Globus pallidus (tissue), 1 donor: ENCODE measurements around the gene SLC1A4.
A peak's percentile ranks its signal among the peaks of the same experiment; 100 is the strongest.
"Not testable (repeated sequence)": the region's sequence is repeated elsewhere in the genome, so short reads cannot be mapped to it uniquely, and the experiment has no call there.

Experiments
- DNase-seq: peaks from one replicate; pipeline ENCODE4 v3.0.0-alpha.2; 2015; ENCODE audit warnings: low spot score

The SLC1A4 gene

DNA sequence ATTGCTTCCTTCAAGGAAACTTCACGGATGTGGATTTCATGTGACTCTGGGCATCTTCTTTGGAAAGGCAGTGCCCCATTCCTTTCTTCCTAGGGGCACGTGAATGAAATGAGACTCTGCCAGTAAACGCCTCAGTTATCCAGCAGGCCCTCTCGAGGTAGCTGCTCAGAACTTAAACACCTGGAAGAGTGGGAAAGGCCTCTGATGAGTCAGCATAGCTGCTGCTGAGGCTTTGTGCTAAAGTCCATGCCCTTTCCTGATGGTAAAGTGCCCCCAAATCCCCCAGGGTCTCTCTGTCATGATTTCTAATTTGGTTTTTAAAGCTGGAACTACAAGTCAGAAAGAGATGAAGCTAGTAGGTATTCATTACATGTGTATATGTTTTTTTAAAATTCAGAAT is 3.8 kb downstream of the SLC1A4 start:
- no peak for DNase-seq

DNA sequence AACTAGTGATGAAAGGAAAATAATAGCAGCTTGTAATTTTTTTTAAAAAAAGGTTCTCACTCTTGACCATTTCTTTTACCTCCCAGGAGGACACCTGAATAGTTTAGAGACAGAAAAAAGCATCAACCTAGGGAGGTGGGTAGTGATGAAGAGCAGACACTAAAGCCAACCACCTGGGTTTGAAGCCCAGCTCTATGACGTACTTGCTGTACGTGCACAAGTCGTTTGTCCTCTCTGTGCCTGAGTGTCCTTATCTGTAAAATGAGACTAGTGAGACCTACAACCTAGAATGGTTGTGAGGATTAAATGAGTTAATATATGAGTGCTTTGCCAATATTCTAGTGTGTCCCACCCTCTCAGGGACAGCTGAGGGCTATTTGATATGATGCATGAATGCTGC is 5.8 kb downstream of the SLC1A4 start:
- no peak for DNase-seq

DNA sequence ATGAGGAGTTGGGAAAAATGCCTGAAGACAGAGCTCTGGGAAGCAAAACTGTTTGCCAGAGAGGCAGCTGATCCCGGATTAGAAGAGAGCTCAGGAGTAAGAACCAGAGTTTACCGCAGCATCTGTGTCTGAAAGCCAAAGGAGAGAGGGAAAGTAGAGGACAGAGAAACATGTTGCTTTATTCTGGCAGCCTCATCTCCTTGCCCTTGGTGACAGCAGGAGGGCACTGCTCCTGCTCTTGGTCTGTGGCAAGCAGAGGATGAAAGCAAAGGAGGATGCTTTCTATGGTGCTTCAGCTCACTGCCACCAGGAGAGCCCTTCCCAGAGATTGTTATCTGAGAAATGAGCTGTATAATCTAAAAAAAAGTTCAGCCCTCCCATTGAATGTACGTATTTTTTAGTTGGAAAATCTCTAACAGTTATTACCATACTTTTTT is 7.7 kb downstream of the SLC1A4 start:
- no peak for DNase-seq

DNA sequence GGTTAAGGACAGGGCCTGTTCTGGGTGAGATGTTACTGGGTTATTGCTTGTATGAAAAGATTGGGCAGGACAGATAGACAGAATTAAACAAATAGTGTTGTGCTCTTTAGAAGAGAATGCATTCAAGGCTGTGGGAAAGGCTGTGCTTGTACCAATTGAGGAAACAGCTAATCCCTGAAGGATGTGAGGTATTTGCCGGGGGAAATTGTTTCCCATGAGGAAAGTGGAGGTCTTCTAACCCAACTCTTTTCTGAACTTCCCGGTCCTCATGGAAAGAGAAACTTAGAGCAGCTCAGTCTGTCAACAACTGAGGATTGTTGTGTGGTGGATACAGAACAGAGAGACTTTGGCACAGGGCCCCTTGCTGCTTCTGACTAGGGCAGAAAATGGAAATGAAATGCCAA is 9.5 kb downstream of the SLC1A4 start:
- peak; percentile 54 for DNase-seq

DNA sequence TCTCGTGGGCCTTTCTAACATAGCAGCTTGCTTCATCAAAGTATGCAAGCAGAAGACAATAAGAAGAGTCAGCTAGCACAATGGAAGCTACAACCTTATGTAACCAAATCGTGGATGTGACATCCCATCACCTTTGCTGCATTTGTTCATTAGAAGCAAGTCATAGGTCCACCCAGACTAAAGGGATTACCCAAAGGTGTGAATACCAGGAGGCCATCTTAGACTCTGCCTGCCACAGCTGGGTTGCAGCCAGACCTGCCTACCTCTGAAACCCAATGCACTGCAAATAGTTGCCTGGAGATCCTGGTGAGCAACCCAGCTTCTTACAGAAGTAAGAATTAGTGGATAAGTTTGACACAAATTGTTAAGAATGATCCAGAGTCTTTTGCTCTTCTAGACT is 10.6 kb downstream of the SLC1A4 start:
- DNase-seq, result no peak

- DNase-seq, result no peak
These were observed 11.4 kb downstream of the SLC1A4 start for GRCh38 chr2:65000644-65001043.

GRCh38 chr2:65003037-65003436 is 13.8 kb downstream of the SLC1A4 start:
- no peak for DNase-seq

DNA sequence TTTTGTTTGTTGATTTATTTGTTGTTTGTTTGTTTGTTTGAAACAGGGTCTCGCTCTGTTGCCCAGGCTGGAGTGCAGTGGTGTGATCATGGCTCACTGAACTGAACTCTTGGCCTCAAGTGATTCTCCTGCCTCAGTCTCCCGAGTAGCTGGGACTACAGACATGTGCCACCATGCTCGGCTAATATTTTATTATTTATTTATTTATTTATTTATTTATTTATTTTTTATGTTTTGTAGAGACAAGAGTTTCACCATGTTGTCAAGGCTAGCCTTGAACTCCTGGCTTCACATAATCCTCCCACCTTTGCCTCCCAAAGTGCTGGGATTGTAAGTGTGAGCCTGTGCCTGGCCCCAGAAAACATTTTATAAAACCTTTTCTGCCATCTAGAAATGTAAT is 15.0 kb downstream of the SLC1A4 start:
- not testable (repeated sequence) for DNase-seq

DNA sequence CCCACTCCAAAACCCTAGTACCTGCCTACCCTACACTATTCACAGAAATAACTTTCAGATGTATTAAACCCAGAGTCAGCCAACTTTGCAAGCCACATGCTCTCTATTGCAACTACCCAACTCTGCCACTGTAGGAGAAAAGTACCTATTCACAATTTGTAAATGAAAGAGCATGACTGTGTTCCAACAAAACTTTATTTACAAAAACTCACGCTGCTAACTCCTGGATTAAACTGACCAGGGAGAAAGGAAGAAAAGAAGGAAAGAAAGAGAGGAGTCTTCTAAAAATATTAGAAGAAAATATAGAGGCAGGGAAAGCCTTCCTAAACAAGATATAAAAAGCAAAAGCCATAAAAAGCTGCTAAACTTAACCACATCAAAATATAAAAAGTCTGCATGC is 24.6 kb downstream of the SLC1A4 start:
- DNase-seq, result no peak

GRCh38 chr2:65015731-65016130 is 26.5 kb downstream of the SLC1A4 start:
- no peak for DNase-seq

- DNase-seq, result no peak
These were observed 27.6 kb downstream of the SLC1A4 start for GRCh38 chr2:65016789-65017188.

DNA sequence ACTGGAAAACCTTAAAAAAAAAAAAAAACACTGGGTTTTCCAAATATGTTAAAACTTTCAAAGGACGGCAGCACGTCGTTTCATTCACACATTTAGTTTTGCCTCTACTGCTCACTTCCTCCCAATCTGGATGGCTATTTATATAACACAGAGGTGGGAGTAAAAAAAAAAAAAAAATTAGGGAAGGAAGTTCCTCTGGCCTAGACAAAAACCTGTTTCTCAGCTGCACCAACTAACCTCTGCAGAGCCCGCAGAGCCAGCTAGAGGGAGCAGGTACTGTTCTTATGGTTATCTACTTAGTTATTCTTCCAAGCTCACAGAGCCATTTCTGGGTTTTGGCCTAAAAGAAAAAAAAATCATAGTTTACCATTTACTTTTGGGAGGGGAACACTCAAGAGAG is 28.1 kb downstream of the SLC1A4 start:
- no peak for DNase-seq

DNA sequence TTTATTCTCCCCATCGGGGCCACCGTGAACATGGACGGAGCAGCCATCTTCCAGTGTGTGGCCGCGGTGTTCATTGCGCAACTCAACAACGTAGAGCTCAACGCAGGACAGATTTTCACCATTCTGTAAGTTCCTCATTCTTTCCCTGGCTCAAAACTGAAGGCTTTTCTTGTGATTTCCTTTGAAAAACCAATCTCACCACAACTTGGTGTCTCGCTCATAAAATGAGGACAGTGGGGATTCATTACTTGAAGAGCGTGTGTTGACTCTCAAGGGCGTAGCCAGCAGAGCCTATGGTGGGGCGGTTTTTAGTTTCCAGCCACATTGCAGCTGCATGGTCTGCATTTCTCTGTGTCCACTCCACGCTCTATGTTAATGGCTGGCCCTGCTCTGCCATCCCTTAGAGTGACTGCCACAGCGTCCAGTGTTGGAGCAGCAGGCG is 29.0 kb downstream of the SLC1A4 start:
- peak; percentile 48 for DNase-seq

DNA sequence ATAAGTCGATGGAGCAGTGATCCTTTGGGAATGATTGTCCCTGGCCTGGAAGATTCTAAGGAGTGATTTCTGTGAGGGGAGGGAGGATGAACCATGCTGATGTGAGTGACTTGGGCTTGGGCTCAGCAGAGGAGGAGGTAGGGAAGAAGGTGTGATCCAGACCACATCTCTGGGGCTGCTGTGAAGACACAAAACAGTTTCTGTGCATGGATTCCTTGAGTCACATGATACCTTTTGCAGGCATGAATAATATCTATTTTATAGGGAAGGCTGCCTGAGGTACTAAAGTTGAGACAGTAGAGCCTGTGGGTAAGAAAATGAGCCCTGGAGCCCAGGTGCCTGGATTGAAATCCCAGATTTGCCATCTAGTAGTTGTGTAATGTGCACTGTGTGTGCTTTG is 29.8 kb downstream of the SLC1A4 start:
- DNase-seq, result no peak

DNA sequence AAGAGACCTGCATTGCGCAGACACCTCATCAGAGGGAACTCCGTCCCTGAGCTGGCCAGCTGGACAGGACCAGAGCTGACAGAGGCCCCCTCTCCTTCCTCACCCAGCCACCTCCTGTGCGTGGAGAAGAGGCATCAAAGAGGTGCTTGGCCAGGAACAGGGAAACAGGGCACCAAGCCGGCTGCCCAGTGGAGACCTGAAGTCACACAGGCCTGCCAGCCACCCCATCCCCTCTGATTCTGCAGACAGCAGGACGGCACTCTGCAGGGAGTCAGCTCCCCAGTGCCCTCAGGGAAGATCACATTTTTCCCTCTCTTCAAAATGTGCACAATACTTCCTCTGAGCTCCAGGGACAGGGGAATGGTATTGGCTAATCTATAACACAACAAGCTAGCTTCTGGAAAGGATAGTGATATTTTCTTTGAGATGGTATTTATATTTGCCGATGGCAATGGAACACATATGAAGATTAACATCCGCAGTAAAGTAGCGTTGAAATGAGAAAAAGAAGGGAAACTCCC is 30.5 kb downstream of the SLC1A4 start:
- DNase-seq, result no peak

DNA sequence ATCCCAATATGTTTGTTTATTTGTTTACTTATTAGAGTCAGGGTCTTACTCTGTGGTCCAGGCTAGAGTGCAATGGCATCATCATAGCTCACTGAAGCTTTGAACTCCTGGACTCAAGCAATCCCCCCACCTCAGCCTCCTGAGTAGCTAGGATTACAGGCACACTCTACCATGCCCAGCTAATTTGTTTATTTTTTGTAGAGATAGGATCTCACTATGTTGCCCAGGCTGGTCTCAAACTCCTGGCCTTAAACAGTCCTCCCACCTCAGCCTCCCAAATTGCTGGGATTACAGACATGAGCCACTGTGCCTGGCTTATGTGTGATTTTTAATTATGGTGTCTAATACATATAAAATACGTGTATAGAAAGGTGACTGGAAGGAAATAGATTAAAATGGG is 31.1 kb downstream of the SLC1A4 start:
- DNase-seq, result not testable (repeated sequence)

DNA sequence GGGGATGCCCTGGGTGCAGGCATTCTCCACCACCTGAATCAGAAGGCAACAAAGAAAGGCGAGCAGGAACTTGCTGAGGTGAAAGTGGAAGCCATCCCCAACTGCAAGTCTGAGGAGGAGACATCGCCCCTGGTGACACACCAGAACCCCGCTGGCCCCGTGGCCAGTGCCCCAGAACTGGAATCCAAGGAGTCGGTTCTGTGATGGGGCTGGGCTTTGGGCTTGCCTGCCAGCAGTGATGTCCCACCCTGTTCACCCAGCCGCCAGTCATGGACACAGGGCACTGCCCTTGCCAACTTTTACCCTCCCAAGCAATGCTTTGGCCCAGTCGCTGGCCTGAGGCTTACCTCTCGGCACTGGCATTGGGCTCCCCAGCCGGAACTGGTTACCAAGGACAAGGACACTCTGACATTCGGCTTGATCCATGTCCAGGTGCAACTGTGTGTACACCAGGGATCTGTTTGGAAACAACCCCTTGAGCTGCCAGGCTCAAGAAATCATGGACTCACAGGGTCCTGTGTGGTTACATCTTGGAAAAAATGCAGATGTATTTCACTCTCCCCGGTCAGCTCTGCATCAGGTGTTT is 31.8 kb downstream of the SLC1A4 start:
- DNase-seq, result no peak

- no peak for DNase-seq
These were observed 32.5 kb downstream of the SLC1A4 start for GRCh38 chr2:65021709-65022108.

DNA sequence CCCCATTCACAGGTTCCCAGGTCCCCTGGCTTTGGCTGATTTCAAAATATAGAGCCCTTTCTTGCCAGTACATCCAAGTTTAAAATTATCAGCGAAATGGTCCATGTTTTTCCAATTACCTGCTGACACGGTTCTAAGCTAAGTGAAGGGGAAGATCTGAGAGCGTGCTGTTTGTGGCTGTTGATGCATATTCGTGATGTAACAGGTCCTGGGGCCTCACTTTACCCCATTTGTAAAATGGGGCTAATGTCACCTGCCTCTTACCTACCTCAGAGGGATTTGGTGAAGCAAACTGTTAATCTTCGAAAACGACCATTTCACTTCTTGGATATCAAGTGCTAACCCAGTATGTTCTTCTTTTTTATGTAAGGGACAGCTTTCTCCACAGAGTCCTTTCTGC is 33.0 kb downstream of the SLC1A4 start:
- DNase-seq, result no peak

GRCh38 chr2:65023742-65024141 is 34.5 kb downstream of the SLC1A4 start:
- DNase-seq, result no peak

GRCh38 chr2:65024149-65024829 is 35.1 kb downstream of the SLC1A4 start:
- DNase-seq, result no peak

DNA sequence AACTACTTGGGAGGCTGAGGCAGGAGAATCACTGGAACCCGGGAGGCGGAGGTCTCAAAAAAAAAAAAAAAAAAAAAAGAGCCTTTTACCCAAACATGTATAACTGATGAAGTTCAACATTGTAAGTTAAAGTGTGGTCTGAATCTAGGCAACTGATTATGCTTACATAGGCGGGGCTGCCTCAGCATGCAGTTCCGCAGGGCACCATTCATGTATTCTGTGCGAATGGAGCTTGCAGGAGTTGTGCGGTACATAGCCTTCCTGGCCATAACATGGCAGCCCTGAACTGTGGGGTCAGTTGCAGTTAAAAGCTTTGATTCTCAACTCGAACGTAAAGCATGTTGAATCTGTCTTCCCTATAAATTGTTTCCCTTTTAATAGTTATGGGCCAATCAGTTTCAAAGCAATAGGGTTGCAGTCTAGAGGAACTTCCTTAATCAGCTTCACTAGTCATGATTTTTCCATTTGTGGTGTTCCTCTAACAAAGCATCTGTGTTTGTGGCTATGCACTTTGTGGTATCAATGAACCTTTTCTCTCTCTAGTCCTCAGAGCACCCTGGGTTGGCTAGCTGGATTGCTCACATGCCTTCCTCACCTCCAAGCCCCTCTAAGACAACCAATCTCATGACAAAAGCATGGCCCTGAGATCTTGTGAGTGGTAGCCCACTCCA is 36.4 kb downstream of the SLC1A4 start:
- DNase-seq, result peak; percentile 51

DNA sequence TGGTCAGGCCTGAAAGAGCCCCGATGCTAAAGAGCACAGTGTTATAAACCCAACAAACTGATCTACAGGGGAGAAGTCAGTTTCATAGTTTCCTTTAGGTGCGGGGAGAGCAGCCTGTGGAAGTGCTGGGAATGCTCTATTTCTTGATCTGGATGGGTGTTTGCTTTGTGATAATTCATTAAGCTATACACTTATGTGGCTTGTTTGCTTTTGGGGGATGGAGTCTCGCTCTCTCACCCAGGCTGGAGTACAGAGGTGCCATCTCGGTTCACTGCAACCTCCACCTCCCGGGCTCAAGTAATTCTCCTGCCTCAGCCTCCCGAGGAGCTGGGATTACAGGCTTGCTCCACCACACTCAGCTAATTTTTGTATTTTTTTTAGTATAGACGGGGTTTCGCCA is 37.0 kb downstream of the SLC1A4 start:
- no peak for DNase-seq
